Activated CD8-positive, alpha-beta T cell treated with anti-CD3 and anti-CD28 coated beads for 36 hours (primary cell): Measurements from ENCODE around the gene RABEP2. TPM values are rescaled to one million over a fixed set of nuclear protein-coding genes. Genes with fewer than 3 reads are reported as not detected.
A peak's percentile ranks its signal among the peaks of the same experiment; 100 is the strongest.

Experiments used
- ATAC-seq: fragments of 200-7000 bp; cut with Tn5 transposase; one replicate; pipeline ENCODE4 v1.10.0; 2021; ENCODE audit warnings: mild to moderate bottlenecking, moderate library complexity
- CTCF ChIA-PET: fragments of 350-600 bp; sonication (Branson Sonifier 250); formaldehyde crosslinking; loops from one replicate; lab custom pipeline; 2021; ENCODE audit warnings: antibody characterized with exemption; lab: Charles Lee
- POLR2A ChIA-PET: fragments of 350-600 bp; sonication (Branson Sonifier 250); formaldehyde crosslinking; loops from one replicate; lab custom pipeline; 2021; ENCODE audit warnings: antibody characterized with exemption; lab: Charles Lee
- DNase-seq: peaks from one replicate; pipeline ENCODE4 v3.0.0-alpha.2; 2020
- H3K27ac Mint-ChIP-seq: one replicate; pipeline ENCODE4 v1.8.0; 2021; ENCODE audit warnings: mild to moderate bottlenecking, mixed read lengths
- H3K27me3 Mint-ChIP-seq: one replicate; pipeline ENCODE4 v1.8.0; 2021; ENCODE audit warnings: mixed read lengths
- H3K36me3 Mint-ChIP-seq: one replicate; pipeline ENCODE4 v1.8.0; 2021; ENCODE audit warnings: low read depth, mixed read lengths
- H3K4me1 Mint-ChIP-seq: one replicate; pipeline ENCODE4 v1.8.0; 2021; ENCODE audit warnings: low read depth, mixed read lengths
- H3K4me3 Mint-ChIP-seq: one replicate; pipeline ENCODE4 v1.8.0; 2021; ENCODE audit warnings: mild to moderate bottlenecking, moderate library complexity, mixed read lengths
- H3K9me3 Mint-ChIP-seq: one replicate; pipeline ENCODE4 v1.8.0; 2021; ENCODE audit warnings: mixed read lengths
- intact Hi-C: fragments of 100-400 bp; cut with micrococcal nuclease; formaldehyde crosslinking; loops from one replicate; pipeline ENCODE4 v1.10.0; 2022
- total RNA-seq, 2 experiments: library from RNA; stranded (reverse); gene quantifications; one replicate each; pipeline ENCODE4 v1.2.3, GENCODE V29; 2021
- TF ChIP-seq, protein P1 (sequence below): fragments of 200-600 bp; IDR thresholded peaks from one replicate; pipeline ENCODE4 v1.8.0; 2022; ENCODE audit warnings: antibody characterized with exemption, mild to moderate bottlenecking

RABEP2 gene
- total RNA-seq, 2 experiments from 2014 or later: 13.1 to 14.0 TPM

DNA sequence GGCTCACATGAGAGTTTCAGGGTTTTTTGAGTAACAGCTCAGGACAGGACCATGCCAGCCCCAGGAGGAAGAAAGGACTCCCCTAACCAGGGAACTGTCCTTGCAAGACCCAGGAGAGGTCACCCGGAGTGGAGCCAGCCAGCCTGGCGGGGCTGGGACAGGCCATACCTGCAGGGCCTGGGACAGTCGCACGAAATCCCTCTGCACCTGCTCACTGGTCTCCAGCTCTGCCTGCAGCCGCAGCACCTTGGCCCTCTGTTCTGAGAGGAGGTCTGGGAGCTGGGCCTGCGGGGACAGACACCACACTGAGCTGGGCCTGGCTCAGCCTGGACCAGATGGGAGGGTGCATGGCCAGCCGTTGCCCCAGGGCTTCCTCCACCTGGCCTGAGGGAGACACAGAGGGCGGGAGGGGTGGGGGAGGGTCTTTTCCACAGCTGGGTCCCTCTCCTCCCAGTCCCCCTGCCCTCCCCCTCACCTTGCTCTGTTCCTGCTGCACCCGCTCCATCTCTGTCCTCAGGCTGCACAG, 19.7 kb downstream of the RABEP2 start:
- TF ChIP-seq, protein P1, sequence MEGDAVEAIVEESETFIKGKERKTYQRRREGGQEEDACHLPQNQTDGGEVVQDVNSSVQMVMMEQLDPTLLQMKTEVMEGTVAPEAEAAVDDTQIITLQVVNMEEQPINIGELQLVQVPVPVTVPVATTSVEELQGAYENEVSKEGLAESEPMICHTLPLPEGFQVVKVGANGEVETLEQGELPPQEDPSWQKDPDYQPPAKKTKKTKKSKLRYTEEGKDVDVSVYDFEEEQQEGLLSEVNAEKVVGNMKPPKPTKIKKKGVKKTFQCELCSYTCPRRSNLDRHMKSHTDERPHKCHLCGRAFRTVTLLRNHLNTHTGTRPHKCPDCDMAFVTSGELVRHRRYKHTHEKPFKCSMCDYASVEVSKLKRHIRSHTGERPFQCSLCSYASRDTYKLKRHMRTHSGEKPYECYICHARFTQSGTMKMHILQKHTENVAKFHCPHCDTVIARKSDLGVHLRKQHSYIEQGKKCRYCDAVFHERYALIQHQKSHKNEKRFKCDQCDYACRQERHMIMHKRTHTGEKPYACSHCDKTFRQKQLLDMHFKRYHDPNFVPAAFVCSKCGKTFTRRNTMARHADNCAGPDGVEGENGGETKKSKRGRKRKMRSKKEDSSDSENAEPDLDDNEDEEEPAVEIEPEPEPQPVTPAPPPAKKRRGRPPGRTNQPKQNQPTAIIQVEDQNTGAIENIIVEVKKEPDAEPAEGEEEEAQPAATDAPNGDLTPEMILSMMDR: no peak
- Mint-ChIP-seq H3K4me1 (peaks cover 4% of the 10 kb centered on the region), H3K27ac (no peak overlapping the region), H3K36me3 (peaks cover 4% of the 10 kb centered on the region), H3K27me3 (no peaks in the 10 kb centered on the region), H3K9me3 (no peaks in the 10 kb centered on the region), H3K4me3 (no peak overlapping the region)
- ChIA-PET POLR2A (interaction anchor here (1.7 kb wide), 1 partner anchor 11 kb away, joined by 5 read pairs; no protein-coding TSS in a partner anchor), CTCF (no interaction called here)
- ATAC-seq (no peak), DNase-seq (no peak)
- intact Hi-C loops: no loop called here

DNA sequence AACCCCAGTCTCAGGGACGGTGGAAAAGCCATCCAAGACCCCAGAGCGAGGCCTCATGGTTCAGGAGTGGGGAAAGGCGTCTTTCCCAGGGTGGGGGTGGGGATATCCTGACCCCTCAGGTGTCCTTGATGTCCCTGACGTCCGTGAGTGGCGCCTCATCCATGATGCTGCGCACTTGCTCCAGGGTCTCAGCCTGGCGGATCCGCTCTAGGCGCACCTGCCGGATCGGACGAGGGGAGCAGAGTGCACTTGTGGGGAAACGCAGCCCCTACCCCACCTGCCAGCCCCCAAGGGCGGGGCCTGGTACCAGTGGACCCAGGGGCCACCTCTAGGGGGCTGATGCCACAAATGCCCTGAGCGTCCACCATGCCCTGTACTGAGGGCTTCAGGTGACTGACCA, 20.2 kb downstream of the RABEP2 start:
- ATAC-seq (no peak), DNase-seq (no peak)
- Mint-ChIP-seq H3K9me3 (no peaks in the 10 kb centered on the region), H3K4me3 (no peak overlapping the region), H3K27ac (no peak overlapping the region), H3K27me3 (no peaks in the 10 kb centered on the region), H3K36me3 (no peaks in the 10 kb centered on the region), H3K4me1 (peaks cover 4% of the 10 kb centered on the region)
- ChIA-PET CTCF (no interaction called here), POLR2A (no interaction called here)
- TF ChIP-seq, protein P1: no peak
- intact Hi-C loops: no loop called here

DNA sequence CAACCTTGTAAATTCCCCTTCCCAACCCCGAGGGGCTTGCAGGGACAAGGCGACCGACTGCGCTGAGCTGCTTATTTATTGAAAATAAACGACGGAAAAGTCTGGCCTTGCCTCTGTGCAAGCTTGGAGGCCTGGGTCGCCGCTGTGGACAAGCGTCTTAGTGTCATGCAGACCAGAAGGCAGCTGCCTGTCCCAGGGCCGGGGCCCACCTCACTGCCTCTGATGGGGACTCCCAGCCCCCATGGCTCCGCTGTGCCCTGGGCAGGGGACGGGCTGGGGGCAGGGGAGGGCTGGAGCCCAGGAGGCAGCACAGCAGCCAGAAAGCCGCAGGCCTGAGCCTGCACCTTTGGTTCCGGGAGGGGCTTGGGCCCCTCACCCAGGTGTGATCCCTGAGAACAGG, 20.7 kb downstream of the RABEP2 start:
- DNase-seq (no peak), ATAC-seq (no peak)
- Mint-ChIP-seq H3K27me3 (no peaks in the 10 kb centered on the region), H3K4me1 (peaks cover 4% of the 10 kb centered on the region), H3K4me3 (no peak overlapping the region), H3K36me3 (no peaks in the 10 kb centered on the region), H3K27ac (no peak overlapping the region), H3K9me3 (no peaks in the 10 kb centered on the region)
- ChIA-PET POLR2A (no interaction called here), CTCF (no interaction called here)
- intact Hi-C loops: no loop called here
- TF ChIP-seq, protein P1: no peak

DNA sequence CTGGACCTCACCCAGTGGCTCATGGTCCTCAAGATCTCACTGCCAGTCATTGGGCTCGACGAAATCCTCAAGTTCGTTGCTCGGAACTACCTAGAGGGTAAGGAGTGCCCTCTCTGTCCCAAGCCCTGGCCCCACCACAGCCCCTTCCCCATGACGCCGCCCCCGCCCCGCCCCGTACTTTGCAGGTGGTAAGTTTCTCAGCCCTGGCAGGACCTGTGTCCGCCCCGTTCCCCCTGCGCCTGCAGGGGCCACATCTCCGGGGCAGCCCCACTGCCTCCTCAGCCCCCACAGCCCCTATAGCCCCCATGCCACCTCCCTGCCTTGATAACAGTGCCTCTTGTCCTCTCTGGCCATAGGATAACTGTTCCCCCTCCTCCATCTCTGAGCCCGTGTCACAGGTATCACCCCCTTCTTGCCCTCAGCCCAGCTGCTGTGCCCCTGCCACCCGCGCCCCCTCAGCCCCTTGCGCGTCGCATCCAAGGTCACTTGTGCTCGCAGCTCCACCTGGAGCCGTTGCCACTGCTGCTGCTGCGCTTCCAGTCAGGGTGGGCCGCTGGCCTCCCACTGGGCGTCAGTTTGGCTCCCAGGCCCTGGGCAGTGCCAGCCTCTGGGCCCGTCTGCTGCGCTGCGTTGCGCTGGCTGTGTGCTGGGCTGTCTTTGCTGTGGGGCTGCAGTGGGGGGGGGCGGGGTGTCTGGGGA, 21.5 kb downstream of the RABEP2 start:
- no peaks in the 10 kb centered on the region for H3K36me3 Mint-ChIP-seq
- CTCF ChIA-PET: no interaction called here

DNA sequence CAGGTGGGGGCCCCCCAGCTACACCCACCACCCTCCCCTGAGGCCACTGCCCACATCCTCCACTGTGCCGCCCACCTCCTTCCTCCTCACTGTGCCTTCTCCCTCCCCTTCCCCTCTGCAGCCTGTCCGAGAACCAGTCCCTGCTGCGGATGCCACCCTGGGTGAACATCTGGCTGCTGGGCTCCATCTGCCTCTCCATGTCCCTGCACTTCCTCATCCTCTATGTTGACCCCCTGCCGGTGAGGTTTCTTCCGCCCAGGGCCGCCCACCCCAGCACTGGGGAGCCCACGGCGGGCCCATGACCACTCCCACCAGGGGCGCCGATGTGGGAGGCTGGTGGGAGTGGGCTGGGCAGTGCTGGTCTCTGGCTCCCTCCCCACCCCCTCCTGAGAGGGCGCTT, 22.1 kb downstream of the RABEP2 start:
- CTCF ChIA-PET: no interaction called here
- ATAC-seq (peak; percentile 20), DNase-seq (no peak)
- no peak overlapping the region for H3K4me3 Mint-ChIP-seq
- intact Hi-C loops: no loop called here
- TF ChIP-seq, protein P1: no peak
- H3K36me3 Mint-ChIP-seq: no peaks in the 10 kb centered on the region
- H3K27ac Mint-ChIP-seq: no peak overlapping the region
- no peaks in the 10 kb centered on the region for H3K27me3 Mint-ChIP-seq
- peaks cover 4% of the 10 kb centered on the region for H3K4me1 Mint-ChIP-seq
- no peaks in the 10 kb centered on the region for H3K9me3 Mint-ChIP-seq
- POLR2A ChIA-PET: interaction anchor here (1.0 to 1.2 kb wide), 3 partner anchors 23 to 56 kb away, joined by 3 to 4 read pairs (median 3); no protein-coding TSS in a partner anchor

More for the DNA sequence above, 21.5 kb downstream of the RABEP2 start:
- DNase-seq (no peak), ATAC-seq (no peak)
- Mint-ChIP-seq H3K4me1 (peaks cover 4% of the 10 kb centered on the region), H3K4me3 (no peak overlapping the region), H3K27ac (no peak overlapping the region), H3K9me3 (no peaks in the 10 kb centered on the region), H3K27me3 (no peaks in the 10 kb centered on the region)
- POLR2A ChIA-PET: interaction anchor here (1.0 to 1.2 kb wide), 2 partner anchors 39 to 55 kb away, joined by 3 to 4 read pairs; no protein-coding TSS in a partner anchor
- intact Hi-C loops: no loop called here
- TF ChIP-seq, protein P1: no peak
